ENCODE results near the gene PDE4D.

PDE4D gene

DNA sequence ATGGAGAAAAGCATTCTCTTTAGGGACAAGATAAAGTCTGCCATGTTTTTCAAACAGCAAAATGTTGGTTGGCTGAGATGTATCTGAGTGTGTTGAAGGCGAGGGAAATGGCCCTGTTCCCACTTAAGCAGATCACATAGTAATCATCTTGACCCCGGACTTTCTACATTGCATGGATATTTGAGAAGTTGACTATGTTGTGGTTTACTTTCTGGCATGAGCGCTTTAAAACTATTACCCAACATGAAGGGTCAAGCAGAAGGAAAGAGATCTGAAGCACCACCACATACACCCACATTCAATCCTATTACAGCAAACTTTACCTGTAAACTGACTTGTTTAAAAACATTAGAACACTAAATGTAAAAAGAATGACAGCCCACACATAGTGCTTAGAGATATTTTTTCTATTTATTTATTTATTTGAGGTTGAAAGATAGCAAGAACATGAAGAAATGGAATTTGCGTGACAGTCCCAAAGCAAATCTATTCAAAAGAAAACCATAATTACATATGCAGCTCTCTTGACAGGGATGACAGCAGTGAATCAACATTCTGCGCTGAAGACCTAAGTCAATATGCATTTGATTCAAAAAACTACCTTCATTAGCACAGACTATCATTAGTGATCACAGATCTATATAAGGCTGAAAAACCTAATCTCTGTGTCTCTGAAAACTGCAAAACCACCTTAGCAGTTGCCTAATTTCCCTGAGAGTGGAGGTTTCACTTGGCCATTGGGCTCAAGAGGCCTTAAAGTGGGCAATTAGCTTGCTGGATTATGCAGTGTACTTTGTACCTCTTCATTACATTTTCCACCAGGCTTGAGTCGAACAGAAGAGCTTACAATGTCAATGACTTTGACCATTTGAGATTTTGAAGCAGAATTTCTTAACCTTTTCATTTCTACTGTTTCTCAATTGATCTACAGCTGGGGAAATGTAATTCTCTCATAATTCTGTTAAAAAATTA is 195.0 kb downstream of the PDE4D start:
- H3K27ac ChIP-seq (ENCODE audit: low read depth, low read length) = no peak overlapping the region
- H3K4me1 ChIP-seq (ENCODE audit: control insufficient read depth in 1 of 2, insufficient read depth in 2 of 2, low read length in 2 of 2) = peaks cover 4 to 7% of the 10 kb centered on the region in 2 donors
- no peaks in the 10 kb centered on the region for H3K36me3 ChIP-seq (ENCODE audit: control insufficient read depth in 1 of 2, insufficient read depth in 2 of 2, low read length in 2 of 2)
- no peak overlapping the region for H3K9ac ChIP-seq (ENCODE audit: low read depth in 1 of 2, low read length in 2 of 2)
- no peaks in the 10 kb centered on the region for H3K27me3 ChIP-seq (ENCODE audit: control insufficient read depth in 1 of 2, insufficient read depth in 2 of 2, low read length in 2 of 2)
- H3K9me3 ChIP-seq (ENCODE audit: control insufficient read depth in 1 of 2, low read length in 2 of 2) = no peaks in the 10 kb centered on the region
- H3K4me3 ChIP-seq (ENCODE audit: low read depth in 1 of 2, low read length in 2 of 2) = no peak overlapping the region

DNA sequence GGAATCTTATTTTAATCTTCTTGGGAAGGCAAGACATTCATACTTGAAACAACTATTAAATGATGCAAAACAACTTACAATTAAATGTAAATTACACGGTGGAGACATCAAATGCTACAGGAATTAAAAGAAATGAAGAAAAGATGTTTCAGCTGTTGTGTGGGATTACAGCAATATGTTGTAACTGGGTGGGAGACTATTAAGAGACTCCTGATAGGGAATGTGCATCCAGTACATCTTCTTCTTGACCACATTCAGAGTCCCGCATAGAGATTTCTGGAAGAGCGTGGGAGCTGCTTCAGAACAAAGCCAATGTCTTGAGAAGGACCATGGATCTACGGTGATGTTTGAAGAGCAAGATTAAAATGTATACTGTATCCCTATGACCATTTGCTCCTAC is 199.1 kb downstream of the PDE4D start:
- Histone ChIP-seq H3K27me3 (ENCODE audit: control insufficient read depth in 1 of 2, insufficient read depth in 2 of 2, low read length in 2 of 2) (no peaks in the 10 kb centered on the region), H3K4me1 (ENCODE audit: control insufficient read depth in 1 of 2, insufficient read depth in 2 of 2, low read length in 2 of 2) (peaks cover 4 to 11% of the 10 kb centered on the region in 2 donors), H3K9ac (ENCODE audit: low read depth in 1 of 2, low read length in 2 of 2) (no peak overlapping the region), H3K4me3 (ENCODE audit: low read depth in 1 of 2, low read length in 2 of 2) (no peak overlapping the region), H3K36me3 (ENCODE audit: control insufficient read depth in 1 of 2, insufficient read depth in 2 of 2, low read length in 2 of 2) (no peaks in the 10 kb centered on the region), H3K9me3 (ENCODE audit: control insufficient read depth in 1 of 2, low read length in 2 of 2) (no peaks in the 10 kb centered on the region), H3K27ac (ENCODE audit: low read depth, low read length) (no peak overlapping the region)

DNA sequence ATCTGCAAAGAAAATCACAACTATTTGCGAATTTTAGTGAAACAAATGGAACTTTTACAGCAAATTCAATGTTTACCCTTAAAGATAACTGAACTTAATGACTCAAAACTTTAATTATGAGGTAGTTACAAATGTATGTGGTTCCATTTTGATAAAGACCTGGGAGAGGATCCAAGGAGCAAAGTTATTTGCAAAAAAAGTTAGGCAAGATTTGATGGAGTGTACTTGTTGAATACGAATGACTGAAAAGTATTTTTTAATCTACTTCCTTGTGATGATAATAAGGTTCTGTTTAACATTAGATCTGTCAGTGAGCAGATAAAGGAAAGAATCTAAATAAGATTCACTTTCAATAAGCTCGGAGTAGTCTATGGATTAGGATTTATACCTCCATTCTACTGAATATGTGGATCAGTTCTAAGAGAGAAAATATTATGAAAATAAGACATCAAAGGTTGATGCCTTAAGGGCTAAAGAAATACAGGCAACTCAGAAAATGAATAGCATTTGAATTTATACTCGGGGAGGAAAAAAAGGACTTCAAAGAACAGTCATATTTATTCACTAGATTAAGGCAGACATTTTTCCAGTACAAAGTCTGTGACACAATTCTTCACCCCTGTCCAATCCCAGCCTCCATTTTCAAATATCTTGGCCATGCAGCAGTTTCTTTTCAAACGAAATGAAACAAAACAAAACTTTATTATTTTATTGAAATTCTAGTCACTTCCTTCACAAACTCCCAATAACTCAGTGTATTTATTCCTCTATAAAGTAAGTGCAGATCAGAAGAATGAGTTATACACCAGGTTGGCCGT is 199.8 kb downstream of the PDE4D start:
- H3K4me3 ChIP-seq (ENCODE audit: low read depth in 1 of 2, low read length in 2 of 2) = no peak overlapping the region
- no peaks in the 10 kb centered on the region for H3K9me3 ChIP-seq (ENCODE audit: control insufficient read depth in 1 of 2, low read length in 2 of 2)
- no peaks in the 10 kb centered on the region for H3K27me3 ChIP-seq (ENCODE audit: control insufficient read depth in 1 of 2, insufficient read depth in 2 of 2, low read length in 2 of 2)
- H3K9ac ChIP-seq (ENCODE audit: low read depth in 1 of 2, low read length in 2 of 2) = no peak overlapping the region
- peaks cover 2 to 8% of the 10 kb centered on the region in 2 donors for H3K4me1 ChIP-seq (ENCODE audit: control insufficient read depth in 1 of 2, insufficient read depth in 2 of 2, low read length in 2 of 2)
- no peak overlapping the region for H3K27ac ChIP-seq (ENCODE audit: low read depth, low read length)
- H3K36me3 ChIP-seq (ENCODE audit: control insufficient read depth in 1 of 2, insufficient read depth in 2 of 2, low read length in 2 of 2) = no peaks in the 10 kb centered on the region

DNA sequence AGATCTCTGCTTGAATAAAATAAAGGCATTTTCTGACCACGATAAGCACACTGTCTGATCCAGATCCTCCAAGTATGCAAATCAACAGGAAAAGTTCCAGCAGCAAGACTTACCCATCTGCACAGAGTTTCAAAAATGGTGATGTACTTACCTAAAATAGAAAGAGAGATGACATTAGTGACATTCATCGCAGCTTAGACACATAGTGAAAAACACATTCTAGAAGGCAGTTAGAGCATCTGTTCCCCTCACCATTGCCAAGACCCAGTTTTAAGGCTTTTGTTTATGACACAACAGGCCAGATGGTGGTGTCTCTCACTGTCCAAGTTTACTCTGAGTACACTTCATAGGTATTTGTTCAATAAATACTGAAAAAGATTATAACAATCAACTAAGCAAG is 207.7 kb downstream of the PDE4D start:
- Histone ChIP-seq H3K9me3 (ENCODE audit: control insufficient read depth in 1 of 2, low read length in 2 of 2) (no peaks in the 10 kb centered on the region), H3K9ac (ENCODE audit: low read depth in 1 of 2, low read length in 2 of 2) (no peak overlapping the region), H3K27ac (ENCODE audit: low read depth, low read length) (no peak overlapping the region), H3K27me3 (ENCODE audit: control insufficient read depth in 1 of 2, insufficient read depth in 2 of 2, low read length in 2 of 2) (no peaks in the 10 kb centered on the region), H3K4me3 (ENCODE audit: low read depth in 1 of 2, low read length in 2 of 2) (no peak overlapping the region), H3K36me3 (ENCODE audit: control insufficient read depth in 1 of 2, insufficient read depth in 2 of 2, low read length in 2 of 2) (no peaks in the 10 kb centered on the region), H3K4me1 (ENCODE audit: control insufficient read depth in 1 of 2, insufficient read depth in 2 of 2, low read length in 2 of 2) (no peaks in the 10 kb centered on the region)

DNA sequence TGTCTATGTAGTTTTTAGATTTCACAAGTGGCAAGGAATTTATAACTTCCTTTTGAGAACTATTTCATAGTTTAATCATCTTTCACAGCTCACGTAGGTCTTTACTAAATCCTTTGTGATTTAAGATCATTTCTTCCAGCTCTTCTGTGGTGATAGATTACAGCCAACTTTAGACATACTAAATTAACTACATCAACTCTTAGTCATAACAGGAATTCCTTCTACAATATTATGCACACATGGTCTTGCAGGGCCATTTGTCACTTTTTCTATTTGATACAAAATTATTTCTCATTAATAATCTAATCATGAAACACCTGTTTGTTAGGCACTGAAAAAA is 208.4 kb downstream of the PDE4D start:
- Histone ChIP-seq H3K4me3 (ENCODE audit: low read depth in 1 of 2, low read length in 2 of 2) (no peak overlapping the region), H3K27me3 (ENCODE audit: control insufficient read depth in 1 of 2, insufficient read depth in 2 of 2, low read length in 2 of 2) (no peaks in the 10 kb centered on the region), H3K9me3 (ENCODE audit: control insufficient read depth in 1 of 2, low read length in 2 of 2) (no peaks in the 10 kb centered on the region), H3K36me3 (ENCODE audit: control insufficient read depth in 1 of 2, insufficient read depth in 2 of 2, low read length in 2 of 2) (no peaks in the 10 kb centered on the region), H3K9ac (ENCODE audit: low read depth in 1 of 2, low read length in 2 of 2) (no peak overlapping the region), H3K27ac (ENCODE audit: low read depth, low read length) (no peak overlapping the region), H3K4me1 (ENCODE audit: control insufficient read depth in 1 of 2, insufficient read depth in 2 of 2, low read length in 2 of 2) (no peaks in the 10 kb centered on the region)

DNA sequence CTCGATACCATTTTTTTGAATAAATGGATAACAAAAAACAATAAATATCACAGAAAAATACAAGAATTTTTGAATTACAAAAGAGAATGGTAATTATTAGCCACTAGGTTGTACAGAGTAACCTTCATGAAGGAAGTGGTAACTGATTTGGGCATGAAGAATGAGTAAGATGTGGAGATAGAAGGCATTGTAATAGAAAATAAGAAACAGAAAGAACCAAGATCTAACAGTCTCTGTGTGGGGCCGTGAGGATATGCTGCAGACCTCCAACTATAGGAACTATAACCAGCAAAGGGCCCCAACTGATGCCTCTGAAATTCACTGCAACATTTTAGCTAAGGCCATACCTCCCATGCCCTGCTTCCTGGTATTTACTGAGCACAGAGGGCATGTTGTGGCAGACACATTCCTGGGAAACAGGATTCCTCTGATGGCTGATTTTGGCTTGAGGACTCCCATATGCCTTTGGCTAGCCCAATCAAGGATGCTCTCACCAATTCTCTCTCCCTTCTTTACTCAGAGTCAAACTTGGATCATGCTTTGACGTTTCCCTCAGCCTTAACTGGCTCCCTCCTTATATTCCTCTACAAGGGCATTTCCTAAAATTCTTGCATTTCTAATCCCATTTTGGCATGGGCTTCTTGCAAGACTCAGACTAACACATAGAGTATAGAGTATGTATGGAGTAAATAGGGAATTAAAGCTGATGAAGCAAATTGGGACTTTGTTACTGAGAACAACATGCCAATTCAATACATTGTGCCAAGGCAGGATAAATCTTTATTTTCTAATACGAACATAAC is 208.9 kb downstream of the PDE4D start:
- Histone ChIP-seq H3K27ac (ENCODE audit: low read depth, low read length) (no peak overlapping the region), H3K36me3 (ENCODE audit: control insufficient read depth in 1 of 2, insufficient read depth in 2 of 2, low read length in 2 of 2) (no peaks in the 10 kb centered on the region), H3K4me3 (ENCODE audit: low read depth in 1 of 2, low read length in 2 of 2) (no peak overlapping the region), H3K27me3 (ENCODE audit: control insufficient read depth in 1 of 2, insufficient read depth in 2 of 2, low read length in 2 of 2) (no peaks in the 10 kb centered on the region), H3K9ac (ENCODE audit: low read depth in 1 of 2, low read length in 2 of 2) (no peak overlapping the region), H3K4me1 (ENCODE audit: control insufficient read depth in 1 of 2, insufficient read depth in 2 of 2, low read length in 2 of 2) (no peaks in the 10 kb centered on the region), H3K9me3 (ENCODE audit: control insufficient read depth in 1 of 2, low read length in 2 of 2) (no peaks in the 10 kb centered on the region)

DNA sequence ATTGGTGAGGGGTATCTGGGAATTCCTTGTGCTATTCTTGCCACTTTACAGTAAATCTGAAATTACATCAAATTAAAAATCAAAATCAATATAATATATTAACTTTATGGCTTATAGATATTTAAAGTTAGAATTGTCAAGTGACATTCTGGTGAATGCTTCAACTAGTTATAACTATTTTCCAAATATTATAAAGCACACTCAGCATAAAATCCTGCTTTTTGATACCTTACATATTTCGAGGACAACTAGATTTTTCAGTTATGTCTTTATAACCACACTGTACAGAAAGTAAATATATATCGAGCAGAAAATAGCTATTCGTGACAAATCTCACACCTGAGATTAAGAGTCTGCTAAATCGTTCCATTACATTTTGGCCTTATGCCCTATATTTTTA is 210.2 kb downstream of the PDE4D start:
- no peaks in the 10 kb centered on the region for H3K36me3 ChIP-seq (ENCODE audit: control insufficient read depth in 1 of 2, insufficient read depth in 2 of 2, low read length in 2 of 2)
- H3K27me3 ChIP-seq (ENCODE audit: control insufficient read depth in 1 of 2, insufficient read depth in 2 of 2, low read length in 2 of 2) = no peaks in the 10 kb centered on the region
- no peaks in the 10 kb centered on the region for H3K9me3 ChIP-seq (ENCODE audit: control insufficient read depth in 1 of 2, low read length in 2 of 2)
- H3K9ac ChIP-seq (ENCODE audit: low read depth in 1 of 2, low read length in 2 of 2) = no peak overlapping the region
- no peak overlapping the region for H3K4me3 ChIP-seq (ENCODE audit: low read depth in 1 of 2, low read length in 2 of 2)
- H3K4me1 ChIP-seq (ENCODE audit: control insufficient read depth in 1 of 2, insufficient read depth in 2 of 2, low read length in 2 of 2) = no peaks in the 10 kb centered on the region
- no peak overlapping the region for H3K27ac ChIP-seq (ENCODE audit: low read depth, low read length)

DNA sequence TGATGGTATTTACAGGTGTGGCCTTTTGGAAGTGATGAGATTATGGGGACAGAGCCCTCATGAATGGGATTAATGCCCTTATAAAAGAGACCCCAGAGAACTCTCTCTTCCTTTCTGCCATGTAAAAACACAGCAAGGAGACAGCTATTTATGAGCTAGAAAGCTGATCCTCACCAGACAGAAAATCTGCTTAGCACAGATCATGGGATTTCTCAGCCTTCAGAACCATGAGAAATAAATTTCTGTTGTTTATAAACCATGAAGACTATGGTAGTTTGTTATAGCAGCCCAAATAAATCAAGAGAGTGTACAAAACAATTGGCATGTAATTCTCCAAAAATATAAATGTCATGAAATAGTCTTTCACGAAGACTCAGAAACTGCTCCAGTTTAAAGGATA is 211.0 kb downstream of the PDE4D start:
- H3K4me1 ChIP-seq (ENCODE audit: control insufficient read depth in 1 of 2, insufficient read depth in 2 of 2, low read length in 2 of 2) = no peaks in the 10 kb centered on the region
- H3K36me3 ChIP-seq (ENCODE audit: control insufficient read depth in 1 of 2, insufficient read depth in 2 of 2, low read length in 2 of 2) = no peaks in the 10 kb centered on the region
- H3K27ac ChIP-seq (ENCODE audit: low read depth, low read length) = no peak overlapping the region
- H3K9me3 ChIP-seq (ENCODE audit: control insufficient read depth in 1 of 2, low read length in 2 of 2) = no peaks in the 10 kb centered on the region
- H3K4me3 ChIP-seq (ENCODE audit: low read depth in 1 of 2, low read length in 2 of 2) = no peak overlapping the region
- H3K9ac ChIP-seq (ENCODE audit: low read depth in 1 of 2, low read length in 2 of 2) = no peak overlapping the region
- no peaks in the 10 kb centered on the region for H3K27me3 ChIP-seq (ENCODE audit: control insufficient read depth in 1 of 2, insufficient read depth in 2 of 2, low read length in 2 of 2)

DNA sequence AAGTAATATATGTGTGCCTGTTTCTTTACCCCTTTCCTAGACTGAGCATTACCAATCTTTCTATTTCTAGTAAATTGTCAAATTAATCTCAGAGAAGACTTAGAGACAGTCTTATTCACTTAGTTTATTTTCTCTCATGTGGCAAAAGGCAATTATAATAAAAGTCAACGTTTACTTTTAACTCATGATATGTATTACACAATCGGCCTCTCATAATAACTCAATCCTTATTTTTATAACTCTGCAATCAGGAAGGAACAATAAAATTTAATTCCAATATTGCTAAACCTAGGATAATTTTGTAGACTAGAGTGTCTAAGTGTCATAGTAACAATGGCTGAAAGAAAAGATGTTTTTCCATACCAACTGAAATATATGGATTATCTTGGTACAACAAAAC is 214.6 kb downstream of the PDE4D start:
- Histone ChIP-seq H3K27me3 (ENCODE audit: control insufficient read depth in 1 of 2, insufficient read depth in 2 of 2, low read length in 2 of 2) (no peaks in the 10 kb centered on the region), H3K27ac (ENCODE audit: low read depth, low read length) (no peak overlapping the region), H3K9me3 (ENCODE audit: control insufficient read depth in 1 of 2, low read length in 2 of 2) (no peaks in the 10 kb centered on the region), H3K4me3 (ENCODE audit: low read depth in 1 of 2, low read length in 2 of 2) (no peak overlapping the region), H3K9ac (ENCODE audit: low read depth in 1 of 2, low read length in 2 of 2) (no peak overlapping the region), H3K4me1 (ENCODE audit: control insufficient read depth in 1 of 2, insufficient read depth in 2 of 2, low read length in 2 of 2) (no peaks in the 10 kb centered on the region), H3K36me3 (ENCODE audit: control insufficient read depth in 1 of 2, insufficient read depth in 2 of 2, low read length in 2 of 2) (no peaks in the 10 kb centered on the region)

DNA sequence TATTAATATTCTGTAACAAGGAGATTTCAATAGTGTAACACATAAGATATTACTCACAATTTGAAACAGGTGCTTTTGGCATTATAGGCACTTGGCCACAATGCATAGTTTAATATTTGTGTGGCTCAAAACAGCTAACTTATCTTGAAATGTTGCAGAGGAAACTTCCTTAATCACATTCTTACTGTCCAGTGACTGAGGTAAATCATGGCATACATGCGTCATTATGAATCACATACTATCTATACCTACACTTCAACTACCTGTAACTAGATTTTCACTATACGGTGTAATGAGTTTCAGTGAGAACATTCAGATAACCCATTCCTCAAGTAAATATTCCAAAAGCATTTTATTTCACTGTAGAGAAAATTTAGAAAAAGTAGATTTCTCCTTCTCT is 218.8 kb downstream of the PDE4D start:
- Histone ChIP-seq H3K9me3 (ENCODE audit: control insufficient read depth in 1 of 2, low read length in 2 of 2) (no peaks in the 10 kb centered on the region), H3K9ac (ENCODE audit: low read depth in 1 of 2, low read length in 2 of 2) (no peak overlapping the region), H3K36me3 (ENCODE audit: control insufficient read depth in 1 of 2, insufficient read depth in 2 of 2, low read length in 2 of 2) (no peaks in the 10 kb centered on the region), H3K4me1 (ENCODE audit: control insufficient read depth in 1 of 2, insufficient read depth in 2 of 2, low read length in 2 of 2) (no peaks in the 10 kb centered on the region), H3K4me3 (ENCODE audit: low read depth in 1 of 2, low read length in 2 of 2) (no peak overlapping the region), H3K27ac (ENCODE audit: low read depth, low read length) (no peak overlapping the region), H3K27me3 (ENCODE audit: control insufficient read depth in 1 of 2, insufficient read depth in 2 of 2, low read length in 2 of 2) (no peaks in the 10 kb centered on the region)

All from duodenal mucosa (tissue), 2 donors.